Parathyroid adenoma (tissue), 2 donors: ENCODE measurements around the gene FBLN5.

Experiments
- H2AFZ ChIP-seq: fragments of 300-600 bp; sonication (generic); one replicate; pipeline ENCODE4 v1.7.0; 2017; ENCODE audit warnings: antibody characterized with exemption, mild to moderate bottlenecking
- H3K27ac ChIP-seq: fragments of 300-600 bp; sonication (generic); one replicate; pipeline ENCODE4 v1.7.0; 2017
- H3K27me3 ChIP-seq: fragments of 300-600 bp; sonication (generic); one replicate; pipeline ENCODE4 v1.7.0; 2017; ENCODE audit warnings: low read length; ENCODE audit not compliant: control insufficient read depth, insufficient read depth
- H3K36me3 ChIP-seq: fragments of 300-600 bp; sonication (generic); one replicate; pipeline ENCODE4 v1.7.0; 2017; ENCODE audit warnings: low read length; ENCODE audit not compliant: control insufficient read depth, insufficient read depth
- H3K4me1 ChIP-seq: fragments of 300-600 bp; sonication (generic); one replicate; pipeline ENCODE4 v1.7.0; 2017; ENCODE audit warnings: control low read depth
- H3K4me2 ChIP-seq: fragments of 300-600 bp; sonication (generic); one replicate; pipeline ENCODE4 v1.7.0; 2017; ENCODE audit warnings: low read length
- H3K4me3 ChIP-seq: fragments of 300-600 bp; sonication (generic); one replicate; pipeline ENCODE4 v1.7.0; 2017; ENCODE audit warnings: low read depth, low read length
- H3K79me2 ChIP-seq: fragments of 300-600 bp; sonication (generic); one replicate; pipeline ENCODE4 v1.7.0; 2017; ENCODE audit warnings: control low read depth
- H3K9ac ChIP-seq: fragments of 300-600 bp; sonication (generic); one replicate; pipeline ENCODE4 v1.7.0; 2017; ENCODE audit warnings: mild to moderate bottlenecking
- H3K9me3 ChIP-seq: fragments of 300-600 bp; sonication (generic); one replicate; pipeline ENCODE4 v1.7.0; 2017; ENCODE audit warnings: low read length; ENCODE audit not compliant: control insufficient read depth
- CTCF ChIP-seq: fragments of 300-600 bp; sonication (generic); IDR thresholded peaks from one replicate; pipeline ENCODE4 v1.7.0; 2017; ENCODE audit warnings: antibody characterized with exemption, mild to moderate bottlenecking
- donor health status: primary hyperparathyroidism.

The FBLN5 gene

GRCh38 chr14:91942128-91942527 is 5.4 kb downstream of the FBLN5 start:
- Histone ChIP-seq H3K27me3 (no peaks in the 10 kb centered on the region), H3K9ac (no peak overlapping the region), H2AFZ (no peak overlapping the region), H3K79me2 (no peaks in the 10 kb centered on the region), H3K9me3 (no peaks in the 10 kb centered on the region), H3K4me3 (no peak overlapping the region), H3K4me1 (no peaks in the 10 kb centered on the region), H3K4me2 (no peak overlapping the region), H3K36me3 (no peaks in the 10 kb centered on the region), H3K27ac (no peak overlapping the region)
- TF ChIP-seq CTCF = no peak

- Histone ChIP-seq H3K79me2 (no peaks in the 10 kb centered on the region), H3K27ac (no peak overlapping the region), H3K9me3 (no peaks in the 10 kb centered on the region), H3K27me3 (no peaks in the 10 kb centered on the region), H2AFZ (no peak overlapping the region), H3K9ac (no peak overlapping the region), H3K36me3 (no peaks in the 10 kb centered on the region), H3K4me1 (no peaks in the 10 kb centered on the region), H3K4me3 (no peak overlapping the region), H3K4me2 (no peak overlapping the region)
- no peak for TF ChIP-seq CTCF
Measured at GRCh38 chr14:91940209-91940608, 7.3 kb downstream of the FBLN5 start.

GRCh38 chr14:91935586-91935985 is 11.9 kb downstream of the FBLN5 start:
- no peak overlapping the region for H3K4me2 ChIP-seq
- no peak overlapping the region for H2AFZ ChIP-seq
- no peak overlapping the region for H3K4me3 ChIP-seq
- H3K9ac ChIP-seq = no peak overlapping the region
- H3K27ac ChIP-seq = no peak overlapping the region
- no peak for TF ChIP-seq CTCF
- no peaks in the 10 kb centered on the region for H3K4me1 ChIP-seq
- no peaks in the 10 kb centered on the region for H3K36me3 ChIP-seq
- H3K27me3 ChIP-seq = no peaks in the 10 kb centered on the region
- H3K9me3 ChIP-seq = no peaks in the 10 kb centered on the region
- H3K79me2 ChIP-seq = no peaks in the 10 kb centered on the region

- H3K79me2 ChIP-seq = no peaks in the 10 kb centered on the region
- no peaks in the 10 kb centered on the region for H3K4me1 ChIP-seq
- H3K9me3 ChIP-seq = no peaks in the 10 kb centered on the region
- no peaks in the 10 kb centered on the region for H3K27me3 ChIP-seq
- no peak overlapping the region for H3K9ac ChIP-seq
- H3K4me2 ChIP-seq = no peak overlapping the region
- TF ChIP-seq CTCF = no peak
- no peak overlapping the region for H2AFZ ChIP-seq
- no peaks in the 10 kb centered on the region for H3K36me3 ChIP-seq
- no peak overlapping the region for H3K4me3 ChIP-seq
- no peak overlapping the region for H3K27ac ChIP-seq
Measured at GRCh38 chr14:91934554-91935285, 12.8 kb downstream of the FBLN5 start.

- Histone ChIP-seq H3K4me3 (no peak overlapping the region), H3K4me2 (no peak overlapping the region), H3K9ac (no peak overlapping the region), H2AFZ (no peak overlapping the region), H3K4me1 (peaks cover 3% of the 10 kb centered on the region), H3K27ac (no peak overlapping the region), H3K36me3 (no peaks in the 10 kb centered on the region), H3K79me2 (no peaks in the 10 kb centered on the region), H3K9me3 (no peaks in the 10 kb centered on the region), H3K27me3 (no peaks in the 10 kb centered on the region)
- no peak for TF ChIP-seq CTCF
Measured at GRCh38 chr14:91931478-91932088, 15.9 kb downstream of the FBLN5 start.
